NCI-H345 treated with DMSO at 0.1 percent for 48 hours (cell line): ENCODE results near the gene ARHGAP42.
"Not testable (repeated sequence)": the region's sequence is repeated elsewhere in the genome, so short reads cannot be mapped to it uniquely, and the experiment has no call there.

Source experiments
- DNase-seq: peaks from one replicate; lab custom pipeline; 2025; ENCODE audit not compliant: unreplicated experiment; lab: John Stamatoyannopoulos, UW

The ARHGAP42 gene

DNA sequence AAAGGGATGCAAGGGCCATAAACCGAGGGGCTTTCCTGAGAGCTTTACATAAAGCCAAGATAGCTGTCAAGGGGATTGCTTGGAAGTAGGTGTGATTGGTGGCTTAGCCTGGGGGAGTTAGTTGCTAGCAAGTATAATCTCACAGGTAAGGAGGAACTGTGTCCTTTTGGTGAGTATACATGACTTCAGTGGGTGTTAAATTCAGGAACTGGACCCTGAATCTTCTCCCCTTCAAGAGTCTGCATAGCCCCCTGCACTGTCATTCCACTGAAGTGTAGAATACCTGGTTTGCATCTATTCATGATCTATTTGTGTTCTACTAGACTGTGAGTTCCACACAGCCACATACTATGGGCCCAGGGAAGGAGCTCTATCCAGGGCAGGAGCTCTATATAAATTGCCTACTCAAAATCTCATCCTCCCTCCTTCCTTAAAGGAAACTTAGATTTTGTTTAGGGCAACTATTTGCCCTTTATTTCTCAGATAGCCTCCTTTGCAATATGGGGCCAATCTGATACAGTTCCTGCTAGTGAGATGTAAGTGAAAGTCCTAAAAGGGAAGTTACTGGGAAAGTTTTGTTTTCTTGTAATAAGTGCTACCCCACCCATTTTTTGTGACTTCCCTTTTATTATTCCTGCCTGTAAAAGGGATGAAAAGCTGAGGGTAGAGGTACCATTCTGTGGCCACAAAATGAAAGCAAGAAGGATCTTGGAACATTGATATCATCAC, 322.0 kb downstream of the ARHGAP42 start:
- no peak for DNase-seq

DNA sequence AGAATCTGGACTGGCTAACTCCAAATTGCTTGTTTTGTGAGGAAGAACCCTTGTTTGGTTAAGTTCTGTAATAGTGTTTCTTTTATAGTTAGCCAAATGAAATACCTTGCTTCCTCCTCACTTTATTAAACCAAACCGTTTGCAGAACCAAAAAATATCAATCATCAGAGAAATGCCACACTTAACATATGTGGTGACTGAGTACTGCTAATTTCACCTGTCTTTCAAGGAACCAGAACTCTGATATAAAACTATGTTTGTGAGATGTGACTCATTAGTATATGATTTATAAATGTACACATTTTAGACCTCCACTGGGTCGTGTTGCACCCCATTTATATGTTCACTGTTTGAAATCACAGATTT, 322.6 kb downstream of the ARHGAP42 start:
- no peak for DNase-seq

DNA sequence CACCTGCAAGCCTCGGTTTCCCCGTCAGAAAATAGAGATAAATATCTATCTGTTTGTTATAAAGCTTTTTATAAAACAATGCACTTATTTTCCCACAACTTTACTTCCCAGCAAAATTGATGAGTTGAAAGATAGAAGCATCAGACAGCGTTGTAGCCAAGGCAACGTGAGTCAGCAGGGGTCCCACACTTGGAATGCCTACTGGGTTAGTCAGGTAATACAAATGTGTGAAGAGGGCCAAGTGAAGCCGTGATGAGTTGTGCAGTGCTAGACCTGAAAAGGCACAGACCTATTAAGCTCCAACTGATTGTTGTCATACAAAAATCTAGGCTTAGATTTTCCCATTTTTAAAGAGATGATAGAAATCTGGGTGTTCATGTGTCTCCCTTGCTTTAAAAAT, 323.8 kb downstream of the ARHGAP42 start:
- DNase-seq, result no peak

DNA sequence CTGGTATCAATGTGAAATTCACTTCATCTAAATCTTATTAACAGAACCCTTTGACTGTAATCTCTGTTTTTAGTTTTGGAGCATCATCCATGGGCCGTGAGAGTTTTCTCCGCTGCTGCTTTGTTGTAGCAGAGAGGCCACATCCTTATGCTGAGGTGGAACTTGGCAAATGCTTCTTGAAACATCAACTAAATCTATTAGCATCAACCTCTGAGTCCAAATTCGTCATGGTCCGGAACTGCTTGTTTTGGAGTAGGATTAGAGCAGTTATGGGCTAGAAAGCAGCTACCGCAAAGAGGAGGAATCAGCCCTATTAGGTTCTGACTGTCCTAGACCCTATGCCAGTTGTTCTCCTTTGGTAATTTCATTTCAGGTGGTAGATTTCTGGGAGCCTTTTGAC, 324.8 kb downstream of the ARHGAP42 start:
- no peak for DNase-seq

DNA sequence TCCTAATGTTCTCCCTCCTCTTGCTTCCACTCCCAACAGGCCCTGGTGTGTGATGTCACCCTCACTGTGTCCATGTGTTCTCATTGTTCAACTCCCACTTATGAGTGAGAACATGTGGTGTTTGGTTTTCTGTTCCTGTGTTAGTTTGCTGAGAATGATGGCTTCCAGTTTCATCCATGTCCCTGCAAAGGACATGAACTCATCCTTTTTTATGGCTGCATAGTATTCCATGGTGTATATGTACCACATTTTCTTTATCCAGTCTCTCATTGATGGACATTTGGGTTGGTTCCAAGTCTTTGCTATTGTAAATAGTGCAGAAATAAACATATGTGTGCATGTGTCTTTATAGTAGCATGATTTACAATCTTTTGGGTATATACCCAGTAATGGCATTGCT, 326.6 kb downstream of the ARHGAP42 start:
- DNase-seq, result not testable (repeated sequence)

DNA sequence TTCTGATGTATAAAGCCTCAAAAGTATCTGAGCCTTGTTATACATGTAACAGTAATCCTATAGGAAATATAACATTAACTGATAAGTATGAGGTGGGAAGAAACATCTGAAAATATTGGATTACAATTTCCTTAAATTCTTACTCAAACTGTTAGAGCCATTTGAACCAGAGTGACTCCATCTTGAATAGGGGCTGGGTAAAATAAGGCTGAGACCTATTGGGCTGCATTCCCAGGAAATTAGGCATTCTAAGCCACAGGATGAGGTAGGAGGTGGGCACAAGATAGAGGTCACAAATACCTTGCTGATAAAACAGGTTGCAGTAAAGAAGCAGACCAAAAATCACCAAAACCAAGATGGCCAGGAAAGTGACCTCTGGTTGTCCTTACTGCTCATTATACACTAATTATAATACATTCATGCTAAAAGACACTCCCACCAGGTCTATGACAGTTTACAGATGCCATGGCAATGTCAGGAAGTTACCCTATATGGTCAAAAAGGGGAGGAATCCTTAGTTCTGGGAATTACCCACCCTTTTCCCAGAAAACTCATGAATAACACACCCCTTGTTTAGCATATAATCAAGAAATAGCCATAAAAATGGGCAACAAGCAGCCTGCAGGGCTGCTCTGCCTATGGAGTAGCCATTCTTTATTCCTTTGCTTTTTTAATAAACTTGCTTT, 327.7 kb downstream of the ARHGAP42 start:
- no peak for DNase-seq

DNA sequence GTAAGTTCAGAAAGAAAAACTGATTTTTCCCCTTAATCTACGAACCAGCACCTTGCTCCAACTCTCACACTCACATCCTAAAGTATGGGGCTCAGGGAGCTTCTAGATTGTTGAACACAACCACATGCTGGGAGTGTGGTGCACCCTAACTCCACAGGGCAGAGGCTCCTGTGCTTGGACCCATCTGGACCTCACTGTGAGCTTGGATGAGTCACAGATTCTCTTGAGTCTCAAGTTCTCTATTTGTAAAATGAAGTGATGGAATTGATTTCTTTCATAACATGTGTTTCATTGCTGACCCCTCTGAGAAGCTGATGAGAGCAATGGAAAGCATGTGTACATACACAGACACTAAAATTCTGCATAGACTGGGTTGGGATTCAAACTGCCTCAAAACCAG, 332.8 kb downstream of the ARHGAP42 start:
- DNase-seq, result no peak

DNA sequence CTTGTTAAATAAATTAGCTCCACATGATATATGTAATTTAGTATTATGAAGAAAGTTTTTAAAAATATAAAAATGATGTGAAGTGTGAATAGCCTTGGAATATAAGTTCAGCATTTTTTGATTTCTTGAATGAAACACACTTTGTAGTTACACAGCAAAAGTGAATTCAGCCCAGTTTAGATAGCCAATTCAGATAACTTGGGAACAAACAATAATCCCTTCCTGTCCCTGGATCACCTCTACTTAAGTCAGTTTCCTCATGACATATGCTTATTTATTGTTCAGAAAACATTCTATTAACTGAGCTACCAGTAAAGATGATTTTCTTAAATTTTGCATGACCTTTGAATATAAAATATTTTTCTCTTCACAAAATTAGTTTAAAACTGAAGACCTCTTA, 335.2 kb downstream of the ARHGAP42 start:
- no peak for DNase-seq

DNA sequence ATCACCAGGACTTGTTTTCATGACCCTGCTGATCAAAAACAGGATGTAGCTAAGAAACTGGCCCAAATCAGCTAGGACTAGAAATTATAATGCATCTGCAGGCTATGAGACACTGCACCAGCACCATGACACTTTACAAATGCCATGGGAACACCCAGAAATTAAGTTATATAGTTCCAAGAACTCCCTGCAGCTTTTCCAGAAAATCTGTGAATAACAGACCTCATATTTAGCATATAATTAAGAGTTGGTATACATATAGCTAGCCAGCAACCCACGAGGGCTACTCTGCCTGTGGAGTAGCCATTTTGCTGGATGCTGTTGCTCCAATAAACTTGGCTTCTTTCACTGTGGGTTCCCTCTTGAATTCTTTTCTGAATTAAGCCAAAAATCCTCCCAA, 341.6 kb downstream of the ARHGAP42 start:
- no peak for DNase-seq

DNA sequence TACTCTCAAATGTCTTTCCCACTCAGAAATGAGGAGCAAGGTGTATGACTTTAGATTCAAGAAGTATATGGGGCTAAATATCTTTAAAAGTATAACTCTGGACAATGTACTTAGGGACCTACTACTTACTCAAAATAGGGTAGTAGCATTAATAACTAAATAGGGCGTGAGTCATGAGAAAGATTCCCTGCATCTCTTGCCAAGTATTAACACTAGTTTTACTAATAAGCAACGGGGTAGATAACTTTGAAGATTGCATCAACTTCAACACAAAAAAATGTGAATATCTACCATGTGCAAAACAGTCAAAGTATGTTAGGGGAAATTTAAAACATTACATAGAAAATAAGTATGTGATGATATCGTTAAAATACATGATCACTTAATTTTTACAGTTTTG, 342.9 kb downstream of the ARHGAP42 start:
- DNase-seq, result no peak

DNA sequence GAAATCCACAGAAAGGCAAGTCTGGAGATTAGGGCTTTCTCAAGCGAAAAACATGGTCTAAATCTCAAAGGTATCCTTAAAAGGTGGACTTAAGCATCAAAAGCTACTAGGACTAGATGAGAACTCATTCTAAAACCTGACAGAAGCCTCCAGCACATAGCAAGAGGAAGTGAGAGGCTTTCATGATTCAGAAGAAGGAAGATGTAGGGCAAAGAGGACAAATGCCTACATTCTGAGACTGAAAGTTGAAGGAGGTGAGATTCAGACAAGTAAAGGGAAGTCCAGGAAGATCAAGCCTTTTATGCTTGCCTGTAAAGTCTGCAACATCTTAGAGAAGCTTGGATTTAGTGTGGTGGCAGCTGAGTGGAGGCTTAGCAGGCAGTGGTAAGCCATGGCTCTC, 343.6 kb downstream of the ARHGAP42 start:
- DNase-seq, result no peak

DNA sequence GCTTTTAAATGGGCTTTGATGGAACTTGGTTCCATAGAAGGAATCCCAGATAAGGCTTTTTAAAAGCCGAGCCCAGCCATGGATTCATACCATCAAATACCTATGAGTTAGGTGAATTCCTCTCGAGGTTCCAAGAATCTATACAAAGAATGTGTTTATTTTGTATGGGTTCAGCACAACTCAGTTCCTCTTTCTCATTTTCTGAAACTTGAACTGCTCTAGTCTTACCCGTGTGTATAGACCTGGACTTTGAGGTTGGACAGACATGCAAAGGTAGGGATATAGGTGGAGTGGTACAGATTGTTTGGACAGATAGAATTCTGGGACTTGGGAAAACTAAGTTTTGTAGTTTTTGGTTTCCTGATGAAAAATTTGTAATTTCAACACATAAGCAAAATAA, 344.6 kb downstream of the ARHGAP42 start:
- no peak for DNase-seq

DNA sequence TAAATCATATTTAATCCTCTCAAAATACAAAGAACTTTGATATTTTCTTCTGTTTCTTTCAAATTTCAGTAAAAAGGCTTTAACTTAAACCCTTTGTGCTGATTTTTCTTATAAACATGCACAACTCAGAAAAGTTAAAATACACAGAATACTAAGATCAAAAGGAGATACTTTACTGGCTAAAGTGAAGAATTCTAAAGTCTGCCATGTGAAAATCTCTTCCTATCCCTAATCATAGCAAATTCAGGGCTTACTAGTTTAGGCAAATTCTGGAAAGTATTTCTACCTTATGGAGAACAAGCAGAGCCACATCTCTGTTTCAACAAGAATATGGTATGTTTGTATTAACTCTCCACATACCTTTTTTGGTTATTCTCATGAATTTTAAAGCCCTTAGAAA, 345.9 kb downstream of the ARHGAP42 start:
- no peak for DNase-seq

DNA sequence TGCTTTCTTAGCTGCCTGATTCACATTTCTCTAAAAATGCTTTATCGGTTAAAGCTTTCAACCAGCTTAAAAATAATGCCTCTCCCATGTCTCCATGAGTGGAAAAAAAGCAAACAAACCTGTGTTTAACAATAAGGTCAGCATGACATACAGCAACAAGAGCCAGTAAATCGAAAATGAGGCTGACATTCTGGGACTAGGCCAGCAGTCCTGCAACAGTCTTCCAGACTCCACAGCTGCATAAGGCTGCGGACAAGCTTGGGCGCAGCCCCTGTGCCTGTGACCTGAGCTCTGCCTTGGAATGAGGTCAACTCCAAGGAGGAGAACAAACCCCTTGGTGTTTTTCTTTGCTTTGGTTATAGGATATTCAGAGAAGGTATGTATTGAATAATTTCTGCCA, 347.0 kb downstream of the ARHGAP42 start:
- no peak for DNase-seq

DNA sequence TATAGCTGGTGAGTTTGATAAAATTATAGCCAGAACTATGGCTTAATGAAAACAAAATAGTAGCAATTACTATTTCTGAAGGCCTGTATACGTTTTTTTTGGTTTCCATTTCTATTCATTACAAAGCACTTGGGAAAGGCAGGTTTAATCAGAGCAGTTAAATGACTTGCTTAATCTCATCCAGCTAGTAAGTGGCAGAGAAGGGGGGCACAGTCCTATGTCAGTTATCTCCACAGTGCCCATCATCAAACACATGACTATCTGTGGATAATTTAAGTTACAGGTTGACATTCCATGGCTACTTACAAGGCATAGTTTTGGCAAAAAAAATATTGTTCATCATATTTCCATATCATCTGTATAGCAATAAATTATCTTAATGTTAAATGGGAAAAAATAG, 348.8 kb downstream of the ARHGAP42 start:
- DNase-seq, result no peak
